T47D (cell line): ENCODE results near the gene PIGK.
"Not testable (repeated sequence)": the region's sequence is repeated elsewhere in the genome, so short reads cannot be mapped to it uniquely, and the experiment has no call there.

ENCODE experiments used
- DNase-seq, 2 experiments: peaks; one replicate each; pipeline versions ENCODE4 v3.0.0 to v3.0.0-alpha.2; 2011 to 2012; ENCODE audit warnings: low read depth in 1 of 2, low spot score in 1 of 2
- JUND ChIP-seq: IDR thresholded peaks from 2 replicates; pipeline ENCODE4 v1.6.1; 2012; ENCODE audit warnings: low read depth
- in situ Hi-C: cut with HindIII; loops from 2 replicates; pipeline ENCODE4 v1.10.0; 2016; ENCODE audit warnings: low sequenced_read_pairs, low pct_unique_long_range_greater_than_20kb

The PIGK gene

DNA sequence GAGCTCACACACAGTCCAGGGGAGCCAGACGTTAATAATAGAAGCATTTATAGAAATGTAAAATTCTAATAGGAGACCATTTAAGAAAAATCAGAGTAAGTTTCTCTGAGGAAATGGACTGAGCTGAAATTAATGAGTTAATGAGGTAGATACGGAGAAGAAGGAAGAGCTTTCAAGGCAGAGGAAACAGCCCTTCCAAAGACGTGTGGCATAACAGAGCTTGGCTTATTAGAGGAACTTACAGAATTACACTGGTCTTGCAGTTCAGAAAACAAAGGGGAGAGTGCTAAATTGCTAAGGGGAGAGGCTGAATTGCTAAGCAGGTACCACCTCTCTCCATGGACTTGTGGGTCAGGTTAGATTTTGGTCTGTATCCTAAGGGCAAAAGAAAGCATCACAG, 8.2 kb upstream of the PIGK start:
- DNase-seq, result no peak
- in situ Hi-C loops, result no loop called here
- TF ChIP-seq JUND, result no peak

DNA sequence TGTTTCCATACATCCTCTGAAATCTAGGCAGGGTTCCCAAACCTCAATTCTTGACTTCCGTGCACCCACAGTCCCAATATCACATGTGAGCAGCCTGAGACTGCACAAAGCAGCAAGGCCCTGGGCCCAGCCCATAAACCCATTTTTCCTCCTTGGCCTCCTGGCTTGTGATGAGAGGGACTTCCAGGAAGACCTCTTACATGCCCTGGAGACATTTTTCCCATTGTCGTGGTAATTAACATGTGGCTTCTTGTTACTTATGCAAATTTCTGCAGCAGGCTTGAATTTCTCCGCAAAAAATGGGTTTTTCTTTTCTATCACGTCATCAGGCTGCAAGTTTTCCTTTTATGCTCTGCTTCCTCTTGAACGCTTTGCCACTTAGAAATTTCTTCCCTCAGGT, 3.3 kb upstream of the PIGK start:
- no peak for DNase-seq
- in situ Hi-C loops, result no loop called here

DNA sequence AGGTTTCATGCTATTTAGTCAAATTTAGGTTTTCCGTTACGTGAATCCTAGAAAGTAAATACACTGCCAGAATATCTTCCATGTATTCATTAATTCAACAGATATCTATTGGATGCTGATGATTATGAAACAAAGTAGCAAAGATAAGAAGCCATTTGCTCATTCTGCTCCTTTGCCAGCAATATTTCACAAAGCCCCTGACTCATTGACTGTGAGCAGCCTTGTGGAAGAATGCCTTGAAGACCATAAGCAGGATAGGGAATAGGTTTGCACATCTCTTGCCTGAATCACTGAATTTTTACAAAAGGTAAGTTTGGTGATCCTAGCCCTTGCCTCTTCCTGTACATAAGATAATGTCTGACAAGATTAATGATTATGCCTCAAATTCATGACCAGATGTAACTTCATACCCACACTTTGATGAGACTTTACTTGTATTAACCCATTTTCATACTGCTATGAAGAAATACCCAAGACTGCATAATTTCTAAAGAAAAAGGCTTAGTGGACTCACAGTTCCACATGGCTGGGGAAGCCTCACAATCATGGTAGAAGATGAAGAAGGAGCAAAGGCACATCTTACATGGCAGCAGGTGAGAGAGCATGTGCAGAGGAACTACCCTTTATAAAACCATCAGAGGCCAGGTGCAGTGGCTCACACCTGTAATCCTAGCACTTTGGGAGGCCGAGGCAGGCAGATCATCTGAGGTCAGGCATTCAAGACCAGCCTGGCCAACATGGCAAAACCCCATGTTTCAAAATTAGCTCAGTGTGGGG, 1.6 kb upstream of the PIGK start:
- in situ Hi-C loops, result no loop called here
- no peak for DNase-seq
- TF ChIP-seq JUND, result no peak

More for the DNA sequence above, 3.3 kb upstream of the PIGK start:
- TF ChIP-seq JUND, result no peak

DNA sequence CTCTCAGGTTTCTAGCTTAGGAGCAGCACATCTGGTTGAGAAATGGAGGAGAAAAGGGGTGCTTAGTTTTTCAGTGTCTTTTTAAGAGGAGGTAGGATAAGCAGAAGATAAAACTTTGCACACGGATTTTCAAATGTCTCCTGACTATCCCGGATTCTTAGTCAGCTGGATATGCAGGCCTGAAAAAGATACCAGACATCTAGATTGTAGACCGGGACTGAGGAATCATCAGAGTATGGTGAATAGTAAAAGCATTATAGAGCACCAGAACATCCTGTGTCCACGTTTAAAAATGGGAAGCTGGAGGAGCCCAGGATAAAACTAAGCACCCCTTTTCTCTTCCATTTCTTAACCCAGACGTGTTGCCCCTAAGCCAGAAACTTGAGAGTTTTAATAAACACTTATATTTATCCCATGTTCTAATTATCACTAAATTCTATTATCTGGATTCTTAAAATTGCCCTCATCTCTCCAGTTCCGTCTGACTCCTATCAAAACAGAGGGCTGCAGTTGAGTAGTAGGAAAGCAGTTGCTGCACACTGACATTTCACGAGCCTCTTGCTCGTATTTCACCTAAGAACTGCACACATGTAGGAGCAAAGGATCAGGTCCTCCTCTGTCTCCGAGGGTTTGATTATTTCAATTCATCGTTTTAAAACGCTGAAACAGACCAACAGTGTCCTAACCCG, 609 bp downstream of the PIGK start:
- no peak for DNase-seq
- no peak for TF ChIP-seq JUND
- in situ Hi-C loops, result no loop called here

DNA sequence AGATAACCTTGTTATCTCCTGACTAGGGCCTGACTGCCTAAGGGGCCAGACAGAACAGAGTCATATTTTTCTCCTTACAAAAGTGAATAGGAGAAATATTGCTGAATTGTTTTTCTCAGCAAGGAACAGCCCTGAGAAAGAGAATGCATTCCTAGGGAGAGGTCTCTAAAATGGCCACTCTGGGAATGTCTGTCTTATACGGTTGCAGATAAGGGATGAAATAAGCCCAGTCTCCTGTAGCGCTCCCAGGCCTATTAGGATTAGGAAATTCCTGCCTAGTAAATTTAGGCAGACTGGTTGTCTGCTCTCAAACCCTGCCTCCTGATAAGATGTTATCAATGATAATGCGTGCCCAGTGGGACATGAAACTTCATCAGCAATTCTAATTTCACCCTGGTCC, 15.2 kb downstream of the PIGK start:
- in situ Hi-C loops, DNase-seq: not testable (repeated sequence)

DNA sequence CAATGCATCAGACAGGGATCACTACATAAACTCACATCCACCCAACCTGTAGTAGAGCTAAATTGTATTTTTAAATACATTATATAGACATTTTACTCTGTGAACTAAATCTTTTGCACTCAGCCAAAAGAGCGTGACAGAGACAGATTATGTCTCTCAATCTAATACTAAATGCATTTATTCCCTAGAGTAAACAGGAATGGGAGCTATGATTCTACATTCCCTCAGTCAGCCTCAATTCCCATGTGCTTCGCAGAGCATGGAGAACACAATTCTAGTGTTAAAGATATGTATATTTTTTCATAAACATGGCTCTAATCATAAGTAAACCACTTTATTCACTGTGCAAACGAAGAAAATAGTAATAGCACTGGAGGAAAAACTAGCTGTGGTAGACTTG, 16.5 kb downstream of the PIGK start:
- DNase-seq, result no peak
- in situ Hi-C loops, result no loop called here

DNA sequence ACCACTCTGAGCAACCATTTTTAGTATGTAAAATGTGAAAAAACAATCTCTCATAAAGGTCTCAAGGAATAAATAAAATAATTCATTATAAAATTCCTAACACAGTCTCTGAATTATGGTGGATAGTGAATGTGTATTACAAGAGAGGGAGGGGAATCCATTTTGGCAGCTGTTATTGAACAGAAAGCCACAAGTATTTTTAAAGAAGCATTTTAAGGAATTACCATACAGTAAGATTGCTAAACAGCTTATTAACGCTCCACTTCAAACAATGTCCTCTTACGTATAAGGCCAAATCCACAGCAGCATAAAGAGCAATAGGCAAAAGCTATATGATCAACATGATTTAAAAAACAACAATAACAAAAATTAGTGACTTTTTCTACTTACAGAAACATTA, 18.4 kb downstream of the PIGK start:
- in situ Hi-C loops, result no loop called here
- TF ChIP-seq JUND, result no peak
- DNase-seq, result no peak

More for the DNA sequence above, 16.5 kb downstream of the PIGK start:
- no peak for TF ChIP-seq JUND

DNA sequence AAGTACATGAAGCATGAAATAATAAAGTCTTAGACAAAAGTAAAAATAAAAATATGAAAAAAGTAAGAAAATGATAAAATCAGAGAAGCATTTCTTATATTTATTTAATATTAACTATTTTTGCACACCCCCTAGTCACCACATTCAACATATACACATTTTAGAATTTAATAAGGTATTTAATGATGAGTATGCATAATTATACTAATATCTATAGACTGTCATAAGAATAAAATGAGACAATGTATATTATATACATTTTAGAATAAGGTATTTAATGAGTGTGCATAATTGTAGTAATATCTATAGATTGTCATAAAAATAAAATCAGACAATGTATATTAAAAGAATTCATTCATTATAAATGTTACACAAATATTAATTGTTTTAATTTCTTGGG, 18.9 kb downstream of the PIGK start:
- in situ Hi-C loops, result no loop called here
- DNase-seq, result no peak
- TF ChIP-seq JUND, result no peak

DNA sequence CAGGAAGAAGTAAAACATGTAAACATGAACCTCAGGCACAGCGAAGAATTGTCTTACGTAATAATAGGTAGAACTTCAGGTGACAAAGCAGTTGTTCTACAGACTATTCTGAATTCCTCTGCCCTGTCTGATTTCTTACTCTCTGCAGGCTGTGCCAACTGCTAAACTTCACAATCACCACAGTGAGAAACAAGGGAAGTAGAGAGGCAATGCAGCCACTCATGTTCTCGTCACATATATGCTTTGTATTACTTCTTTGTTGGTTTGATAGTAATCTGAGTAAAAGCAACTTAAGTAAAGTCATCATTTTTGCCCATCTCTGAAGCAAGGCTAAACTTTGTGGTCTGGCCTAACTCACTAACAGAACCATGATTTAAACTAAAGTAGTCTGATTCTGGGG, 21.9 kb downstream of the PIGK start:
- in situ Hi-C loops, result no loop called here
- no peak for DNase-seq
- TF ChIP-seq JUND, result no peak

DNA sequence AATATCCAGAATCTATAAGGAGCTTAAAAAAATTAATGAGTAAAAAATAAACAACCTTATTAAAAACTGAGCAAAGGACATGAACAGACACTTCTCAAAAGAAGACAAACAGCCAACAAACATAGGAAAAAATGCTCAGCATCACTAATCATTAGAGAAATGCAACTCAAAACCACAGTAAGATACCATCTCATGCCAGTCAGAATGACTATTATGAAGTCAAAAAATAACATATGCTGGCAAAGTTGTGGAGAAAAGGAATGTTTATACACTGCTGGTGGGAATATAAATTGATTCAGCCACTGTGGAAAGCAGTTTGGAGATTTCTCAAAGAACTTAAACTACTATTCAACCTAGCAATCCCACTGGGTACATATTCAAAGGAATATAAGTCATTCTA, 25.3 kb downstream of the PIGK start:
- no peak for TF ChIP-seq JUND
- no peak for DNase-seq
- in situ Hi-C loops, result no loop called here

DNA sequence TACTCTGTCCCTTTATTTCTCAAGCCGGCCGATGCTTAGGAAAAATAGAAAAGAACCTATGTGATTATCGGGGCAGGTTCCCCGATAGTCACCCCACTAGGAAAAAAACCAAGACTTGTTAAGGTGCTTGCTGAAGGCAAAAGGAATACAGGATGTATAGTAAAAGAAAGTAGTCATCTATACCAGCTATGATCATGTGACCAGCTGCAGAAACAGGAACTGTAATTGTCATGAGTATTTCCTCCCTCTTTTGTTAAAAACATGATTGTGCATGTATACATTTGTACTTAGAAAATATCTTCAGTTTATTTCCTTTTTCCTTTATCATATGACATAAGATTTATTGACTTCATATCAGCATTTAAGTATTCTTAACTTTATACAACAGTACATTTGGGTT, 30.5 kb downstream of the PIGK start:
- in situ Hi-C loops, result no loop called here
- DNase-seq, result no peak
- no peak for TF ChIP-seq JUND

DNA sequence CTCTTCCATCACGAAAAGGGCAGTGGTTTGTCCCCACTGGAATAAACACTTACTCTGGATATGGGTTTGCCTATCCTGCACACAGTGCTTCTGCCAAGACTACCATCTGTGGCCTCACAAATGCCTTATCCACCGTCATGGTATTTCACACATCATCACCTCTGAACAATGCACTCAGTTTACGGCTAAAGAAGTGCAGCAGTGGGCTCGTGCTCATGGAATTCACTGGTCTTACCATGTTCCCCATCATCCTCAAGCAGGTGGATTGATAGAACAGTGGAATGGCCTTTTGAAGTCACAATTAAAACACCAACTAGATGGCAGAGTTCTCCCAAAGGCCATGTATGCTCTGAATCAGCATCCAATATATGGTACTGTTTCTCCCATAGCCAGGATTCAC, 32.3 kb downstream of the PIGK start:
- in situ Hi-C loops, DNase-seq: not testable (repeated sequence)

DNA sequence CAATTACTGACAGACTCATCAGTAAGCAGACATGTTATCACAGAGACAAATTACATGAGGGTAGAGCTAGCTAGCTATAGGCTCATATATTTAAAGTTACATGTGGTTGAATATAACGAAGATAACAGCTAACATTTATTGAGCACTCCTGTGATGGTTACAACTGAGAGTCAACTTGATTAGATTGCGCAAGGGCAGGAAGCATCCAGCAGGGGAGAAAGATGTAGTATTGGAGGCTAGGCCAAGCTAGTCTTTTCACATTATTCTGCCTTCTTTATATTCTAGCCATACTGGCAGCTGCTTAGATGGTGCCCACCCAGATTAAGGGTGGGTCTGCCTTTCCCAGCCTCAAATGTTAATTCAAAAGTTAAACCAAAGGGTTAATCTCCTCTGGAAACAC, 37.1 kb downstream of the PIGK start:
- DNase-seq, result no peak
- TF ChIP-seq JUND, result no peak
- in situ Hi-C loops, result no loop called here

DNA sequence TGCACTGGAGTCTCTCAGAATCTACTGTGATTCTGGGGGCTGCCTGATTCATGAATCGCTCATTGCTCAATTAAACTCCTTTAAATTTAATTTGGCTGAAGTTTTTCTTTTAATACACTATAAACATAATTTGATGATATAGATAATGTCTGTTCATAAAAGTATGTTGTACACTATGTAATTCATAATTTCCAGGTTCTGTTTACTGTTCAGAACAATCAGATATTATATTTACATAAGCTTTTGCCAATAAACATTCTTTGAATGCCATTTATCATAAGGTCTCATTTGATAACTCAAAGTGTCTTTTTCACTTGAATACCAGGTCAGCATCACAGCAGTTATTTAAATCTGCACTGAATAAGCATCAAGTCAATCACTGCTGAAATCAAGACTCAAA, 39.6 kb downstream of the PIGK start:
- in situ Hi-C loops, result no loop called here
- TF ChIP-seq JUND, result no peak
- DNase-seq, result no peak
